Heart left ventricle (tissue), 16 donors: ENCODE data around the gene FAM184A. TPM values are rescaled to one million over a fixed set of nuclear protein-coding genes. Genes with fewer than 3 reads are reported as not detected.

Experiments
- ATAC-seq, 4 donors: fragments of 200-7000 bp; cut with Tn5 transposase; one replicate each; pipeline ENCODE4 v1.9.1; 2020 to 2022; ENCODE audit warnings: moderate library complexity in 4 of 4, mild to moderate bottlenecking in 3 of 4, moderate number of reproducible peaks in 1 of 4
- DNase-seq, 5 donors: peaks; one replicate each; pipeline ENCODE4 v3.0.0-alpha.2; 2020
- H3K27ac ChIP-seq, 12 donors: fragments of 200-600 bp; sonication (generic) in 4 of 12; one replicate each; pipeline versions ENCODE4 v1.5.0 to v1.8.0; 2016 to 2022; ENCODE audit warnings: mild to moderate bottlenecking in 2 of 12
- H3K27me3 ChIP-seq, 9 donors: fragments of 200-600 bp; sonication (generic) in 2 of 9; one replicate each; pipeline versions ENCODE4 v1.5.1 to v1.8.0; 2016 to 2022; ENCODE audit warnings: mild to moderate bottlenecking in 3 of 9
- H3K36me3 ChIP-seq, 9 donors: fragments of 200-600 bp; sonication (generic) in 2 of 9; one replicate each; pipeline versions ENCODE4 v1.5.0 to v1.8.0; 2018 to 2022; ENCODE audit warnings: mild to moderate bottlenecking in 2 of 9
- H3K4me1 ChIP-seq, 12 donors: fragments of 200-600 bp; sonication (generic) in 4 of 12; one replicate each; pipeline versions ENCODE4 v1.5.0 to v1.8.0; 2016 to 2022; ENCODE audit warnings: mild to moderate bottlenecking in 3 of 12
- H3K4me3 ChIP-seq, 12 donors: fragments of 200-600 bp; sonication (generic) in 4 of 12; one replicate each; pipeline versions ENCODE4 v1.5.0 to v1.8.0; 2017 to 2022; ENCODE audit warnings: mild to moderate bottlenecking in 9 of 12, moderate library complexity in 4 of 12
- H3K9me3 ChIP-seq, 12 donors: fragments of 200-600 bp; sonication (generic) in 4 of 12; one replicate each; pipeline versions ENCODE4 v1.5.0 to v1.8.0; 2016 to 2022; ENCODE audit warnings: mild to moderate bottlenecking in 1 of 12
- CTCF ChIP-seq, 12 donors: fragments of 200-600 bp; sonication (generic) in 4 of 12; IDR thresholded peaks; one replicate each; pipeline versions ENCODE4 v1.5.0 to v1.8.0; 2018 to 2022; ENCODE audit warnings: antibody characterized with exemption in 12 of 12, mild to moderate bottlenecking in 5 of 12
- POLR2A ChIP-seq, 2 donors: fragments of 450-650 bp; IDR thresholded peaks; one replicate each; pipeline ENCODE4 v1.6.1; 2017; ENCODE audit warnings: antibody characterized with exemption in 2 of 2, mild to moderate bottlenecking in 2 of 2, moderate library complexity in 2 of 2
- WGBS, 4 donors: extraction: QIAGEN DNeasy Blood & Tissue Kit in 2 of 4; methylation state at CpG; one replicate each; pipeline versions ENCODE4 v1.1.5 to v1.1.7; 2013 to 2018; 5-methylcytosine and 5-hydroxymethylcytosine counted together
- intact Hi-C, 10 donors: fragments of 100-400 bp; cut with DNase I; formaldehyde crosslinking; loops; one replicate each; pipeline versions ENCODE4 v1.11.1 to v1.14.2; 2022
- polyA plus RNA-seq, 2 donors: library from polyadenylated mRNA; stranded (reverse); fragments of 200-250 nt; gene quantifications; one replicate each; pipeline ENCODE4 v1.2.3, GENCODE V29; 2013
- total RNA-seq, 9 donors: library from RNA; depleted of rRNA in 2 of 9; stranded (reverse); fragments of >200 nt in 2 of 9; fragmentation: NEBNext Ultra II Directional in 3 of 9; extraction: Animal tissue kit (Norgen Biotek cat#: 25700) in 3 of 9; gene quantifications; one replicate each; pipeline versions ENCODE4 v1.1.0 to v1.2.4, GENCODE V29; 2016 to 2023
- donor health status: ischemic (EF 13 %, LVEDD 7.1; RV severe dilation, severe dysfunction).
- donor health status: healthy with polysubstance abuse.
- donor health status: DM: no; HTN: yes; CAD: no.
- donor health status: DM: no; HTN: no; CAD: no.
- donor health status: ischemic (EF 25% LVEDD 6.9; RV normal size, moderate dysfunction).
- donor health status: ischemic (EF 25% LVEDD 5.7; RV mildly dilated, moderate dysfunction).
- donor health status: healthy.
- donor health status: DM: yes; HTN: yes; CAD: no.
- donor health status: ischemic (EF 35%, LVEDD 5.7; RV mildly dilated, moderate dysfunction).
- donor health status: nonischemic (EF 11% LVEDD 7.7; RV severe dilation, severe dysfunction).
- donor health status: DM: yes; HTN: yes; CAD: no.
- donor health status: PGD.
- donor health status: ischemic (EF 29% LVEDD 5.4; RV normal size, mild dysfunction).
- donor health status: nonischemic (EF 23%, LVEDD 6.1; RV moderate dilation, normal function).

FAM184A gene
- total and polyA plus RNA-seq, 11 donors = 0.16 to 1.1 (median 0.45) TPM

- WGBS, 4 donors = 75 to 78% (median 76%) methylated on average over 1 of the region's 1 CpG
- no peaks in the 10 kb centered on the region for H3K27me3 ChIP-seq
Measured at GRCh38 chr6:119052987-119053386, 25.5 kb downstream of the FAM184A start.

GRCh38 chr6:119052292-119052889 lies 26.1 kb downstream of the FAM184A start:
- no peak for TF ChIP-seq CTCF (IDR thresholded peaks at IDR 0.05)
- no peak for TF ChIP-seq POLR2A (IDR thresholded peaks at IDR 0.05)
- Histone ChIP-seq H3K9me3 (peaks cover 0 to 8% (median 0%) of the 10 kb centered on the region in 12 donors), H3K27ac (no peak overlapping the region), H3K27me3 (no peaks in the 10 kb centered on the region), H3K4me3 (no peak overlapping the region), H3K36me3 (no peaks in the 10 kb centered on the region), H3K4me1 (no peaks in the 10 kb centered on the region)
- intact Hi-C loops = no loop called here
- WGBS, 4 donors = 85 to 93% (median 88%) methylated on average over 2 of the region's 2 CpGs
- no peak for ATAC-seq
- DNase-seq = no peak

More at GRCh38 chr6:119052987-119053386, 25.5 kb downstream of the FAM184A start:
- Histone ChIP-seq H3K4me3 (no peak overlapping the region), H3K36me3 (no peaks in the 10 kb centered on the region), H3K4me1 (no peaks in the 10 kb centered on the region), H3K27ac (no peak overlapping the region), H3K9me3 (peaks cover 0 to 8% (median 0%) of the 10 kb centered on the region in 12 donors)
- no peak for ATAC-seq
- TF ChIP-seq POLR2A (IDR thresholded peaks at IDR 0.05) (no peak), CTCF (IDR thresholded peaks at IDR 0.05) (no peak)
- no peak for DNase-seq
- intact Hi-C loops = no loop called here

GRCh38 chr6:119044255-119044654 lies 34.2 kb downstream of the FAM184A start:
- ATAC-seq = no peak
- 84 to 88% (median 86%) methylated on average over 5 of the region's 5 CpGs for WGBS, 4 donors

GRCh38 chr6:119043783-119044182 lies 34.7 kb downstream of the FAM184A start:
- TF ChIP-seq CTCF (IDR thresholded peaks at IDR 0.05) = no peak
- no peak for TF ChIP-seq POLR2A (IDR thresholded peaks at IDR 0.05)
- Histone ChIP-seq H3K36me3 (no peaks in the 10 kb centered on the region), H3K9me3 (peaks cover 0 to 3% (median 0%) of the 10 kb centered on the region in 12 donors), H3K27me3 (no peaks in the 10 kb centered on the region), H3K4me1 (no peaks in the 10 kb centered on the region), H3K27ac (no peak overlapping the region), H3K4me3 (no peak overlapping the region)
- intact Hi-C loops = no loop called here
- DNase-seq (no peak), ATAC-seq (no peak)

More at GRCh38 chr6:119044255-119044654, 34.2 kb downstream of the FAM184A start:
- peaks cover 0 to 8% (median 0%) of the 10 kb centered on the region in 12 donors for H3K9me3 ChIP-seq
- no peak overlapping the region for H3K27ac ChIP-seq
- DNase-seq = no peak
- intact Hi-C loops = no loop called here
- no peak for TF ChIP-seq CTCF (IDR thresholded peaks at IDR 0.05)
- TF ChIP-seq POLR2A (IDR thresholded peaks at IDR 0.05) = no peak
- H3K4me3 ChIP-seq = no peak overlapping the region
- no peaks in the 10 kb centered on the region for H3K27me3 ChIP-seq
- no peaks in the 10 kb centered on the region for H3K4me1 ChIP-seq
- H3K36me3 ChIP-seq = no peaks in the 10 kb centered on the region
